ENCODE measurements around the gene ATN1.
"Not testable (repeated sequence)": the region's sequence is repeated elsewhere in the genome, so short reads cannot be mapped to it uniquely, and the experiment has no call there.

ATN1 gene, protein sequence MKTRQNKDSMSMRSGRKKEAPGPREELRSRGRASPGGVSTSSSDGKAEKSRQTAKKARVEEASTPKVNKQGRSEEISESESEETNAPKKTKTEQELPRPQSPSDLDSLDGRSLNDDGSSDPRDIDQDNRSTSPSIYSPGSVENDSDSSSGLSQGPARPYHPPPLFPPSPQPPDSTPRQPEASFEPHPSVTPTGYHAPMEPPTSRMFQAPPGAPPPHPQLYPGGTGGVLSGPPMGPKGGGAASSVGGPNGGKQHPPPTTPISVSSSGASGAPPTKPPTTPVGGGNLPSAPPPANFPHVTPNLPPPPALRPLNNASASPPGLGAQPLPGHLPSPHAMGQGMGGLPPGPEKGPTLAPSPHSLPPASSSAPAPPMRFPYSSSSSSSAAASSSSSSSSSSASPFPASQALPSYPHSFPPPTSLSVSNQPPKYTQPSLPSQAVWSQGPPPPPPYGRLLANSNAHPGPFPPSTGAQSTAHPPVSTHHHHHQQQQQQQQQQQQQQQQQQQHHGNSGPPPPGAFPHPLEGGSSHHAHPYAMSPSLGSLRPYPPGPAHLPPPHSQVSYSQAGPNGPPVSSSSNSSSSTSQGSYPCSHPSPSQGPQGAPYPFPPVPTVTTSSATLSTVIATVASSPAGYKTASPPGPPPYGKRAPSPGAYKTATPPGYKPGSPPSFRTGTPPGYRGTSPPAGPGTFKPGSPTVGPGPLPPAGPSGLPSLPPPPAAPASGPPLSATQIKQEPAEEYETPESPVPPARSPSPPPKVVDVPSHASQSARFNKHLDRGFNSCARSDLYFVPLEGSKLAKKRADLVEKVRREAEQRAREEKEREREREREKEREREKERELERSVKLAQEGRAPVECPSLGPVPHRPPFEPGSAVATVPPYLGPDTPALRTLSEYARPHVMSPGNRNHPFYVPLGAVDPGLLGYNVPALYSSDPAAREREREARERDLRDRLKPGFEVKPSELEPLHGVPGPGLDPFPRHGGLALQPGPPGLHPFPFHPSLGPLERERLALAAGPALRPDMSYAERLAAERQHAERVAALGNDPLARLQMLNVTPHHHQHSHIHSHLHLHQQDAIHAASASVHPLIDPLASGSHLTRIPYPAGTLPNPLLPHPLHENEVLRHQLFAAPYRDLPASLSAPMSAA (N-terminal part only)

GRCh38 chr12:6927379-6928021, at the start of gene ATN1:
ATN1 (plus strand) TSS chr12:6927959; CDS start chr12:6934002, 6,043 bp downstream.
- DNase-seq, result peak; percentile 85

- not testable (repeated sequence) for DNase-seq
Measured at GRCh38 chr12:6879824-6880223, 47.9 kb upstream of the ATN1 start.

GRCh38 chr12:6883252-6883651, 44.5 kb upstream of the ATN1 start:
- DNase-seq, result no peak

- DNase-seq, result no peak
Measured at GRCh38 chr12:6883683-6884082, 44.1 kb upstream of the ATN1 start.

GRCh38 chr12:6884539-6884938, 43.2 kb upstream of the ATN1 start:
- no peak for DNase-seq

DNA sequence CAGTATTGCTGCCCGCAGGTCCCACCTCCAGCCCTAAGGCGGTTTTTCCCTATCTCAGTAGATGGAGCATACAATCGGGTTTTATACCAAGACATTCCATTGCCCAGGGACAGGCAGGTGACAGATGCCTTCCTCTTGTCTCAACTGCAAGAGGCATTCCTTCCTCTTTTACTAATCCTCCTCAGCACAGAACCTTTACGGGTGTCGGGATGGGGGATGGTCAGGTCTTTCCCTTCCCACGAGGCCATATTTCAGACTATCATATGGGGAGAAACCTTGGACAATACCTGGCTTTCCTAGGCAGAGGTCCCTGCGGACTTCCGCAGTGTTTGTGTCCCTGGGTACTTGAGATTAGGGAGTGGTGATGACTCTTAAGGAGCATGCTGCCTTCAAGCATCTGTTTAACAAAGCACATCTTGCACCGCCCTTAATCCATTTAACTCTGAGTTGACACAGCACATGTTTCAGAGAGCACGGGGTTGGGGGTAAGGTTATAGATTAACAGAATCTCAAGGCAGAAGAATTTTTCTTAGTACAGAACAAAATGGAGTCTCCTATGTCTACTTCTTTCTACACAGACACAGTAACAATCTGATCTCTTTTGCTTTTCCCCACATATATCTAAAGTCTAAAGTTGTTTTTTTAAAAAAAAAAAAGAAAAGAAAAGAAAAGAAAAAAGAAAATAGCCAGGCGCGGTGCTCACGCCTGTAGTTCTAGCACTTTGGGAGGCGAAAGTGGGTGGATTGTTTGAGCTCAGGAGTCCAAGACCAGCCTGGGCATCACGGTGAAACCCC, 41.4 kb upstream of the ATN1 start:
- DNase-seq, result not testable (repeated sequence)

GRCh38 chr12:6887460-6887859, 40.3 kb upstream of the ATN1 start:
- no peak for DNase-seq

GRCh38 chr12:6888360-6888759, 39.4 kb upstream of the ATN1 start:
- DNase-seq, result no peak

DNA sequence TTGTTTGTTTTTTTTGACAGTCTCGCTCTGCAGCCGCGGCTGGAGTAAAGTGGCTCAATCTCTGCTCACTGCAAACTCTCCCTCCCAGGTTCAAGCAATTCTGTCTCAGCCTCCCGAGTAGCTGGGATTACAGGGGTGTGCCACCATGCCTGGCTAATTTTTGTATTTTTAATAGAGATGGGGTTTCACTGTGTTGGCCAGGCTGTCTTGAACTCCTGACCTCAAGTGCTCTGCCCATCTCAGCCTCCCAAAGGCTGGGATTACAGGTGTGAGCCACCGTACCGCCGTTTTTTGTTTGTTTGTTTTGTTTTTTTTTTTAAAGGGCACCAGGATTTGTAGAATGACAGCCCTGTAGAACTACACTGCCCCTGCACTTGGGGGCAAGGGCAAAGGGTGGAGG, 39.0 kb upstream of the ATN1 start:
- DNase-seq, result not testable (repeated sequence)

DNA sequence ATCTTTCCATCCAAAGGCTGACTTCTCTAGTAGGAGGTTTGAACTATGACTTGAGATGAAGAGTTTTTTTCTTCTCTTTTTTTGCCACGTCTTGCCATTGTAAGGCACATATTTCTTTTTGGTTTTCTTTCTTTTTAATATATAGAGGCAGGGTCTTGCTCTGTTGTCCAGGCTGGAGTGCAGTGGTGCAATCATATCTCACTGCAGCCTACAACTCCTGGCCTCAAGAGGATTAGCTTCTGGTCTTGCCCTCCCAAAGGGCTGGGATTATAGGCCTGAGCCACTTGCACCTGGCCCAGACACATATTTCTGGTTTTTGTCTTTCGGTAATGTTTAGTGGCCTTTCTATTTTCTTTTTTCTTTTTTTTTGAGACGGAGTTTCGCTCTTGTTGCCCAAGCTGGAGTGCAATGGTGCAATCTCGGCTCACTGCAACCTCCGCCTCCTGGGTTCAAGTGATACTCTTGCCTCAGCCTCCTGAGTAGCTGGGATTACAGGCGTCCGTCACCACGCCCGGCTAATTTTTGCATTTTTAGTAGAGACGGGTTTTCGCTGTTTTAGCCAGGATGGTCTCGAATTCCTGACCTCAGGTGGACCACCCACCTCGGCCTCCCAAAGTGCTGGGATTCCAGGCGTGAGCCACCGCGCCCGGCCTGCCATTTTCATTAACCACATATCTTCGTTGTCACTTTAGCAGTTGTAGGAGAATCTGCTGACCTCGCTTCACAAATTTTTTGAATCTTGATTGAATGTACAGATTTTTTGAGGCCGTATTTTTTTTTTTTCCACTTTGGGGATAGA, 37.8 kb upstream of the ATN1 start:
- not testable (repeated sequence) for DNase-seq

DNA sequence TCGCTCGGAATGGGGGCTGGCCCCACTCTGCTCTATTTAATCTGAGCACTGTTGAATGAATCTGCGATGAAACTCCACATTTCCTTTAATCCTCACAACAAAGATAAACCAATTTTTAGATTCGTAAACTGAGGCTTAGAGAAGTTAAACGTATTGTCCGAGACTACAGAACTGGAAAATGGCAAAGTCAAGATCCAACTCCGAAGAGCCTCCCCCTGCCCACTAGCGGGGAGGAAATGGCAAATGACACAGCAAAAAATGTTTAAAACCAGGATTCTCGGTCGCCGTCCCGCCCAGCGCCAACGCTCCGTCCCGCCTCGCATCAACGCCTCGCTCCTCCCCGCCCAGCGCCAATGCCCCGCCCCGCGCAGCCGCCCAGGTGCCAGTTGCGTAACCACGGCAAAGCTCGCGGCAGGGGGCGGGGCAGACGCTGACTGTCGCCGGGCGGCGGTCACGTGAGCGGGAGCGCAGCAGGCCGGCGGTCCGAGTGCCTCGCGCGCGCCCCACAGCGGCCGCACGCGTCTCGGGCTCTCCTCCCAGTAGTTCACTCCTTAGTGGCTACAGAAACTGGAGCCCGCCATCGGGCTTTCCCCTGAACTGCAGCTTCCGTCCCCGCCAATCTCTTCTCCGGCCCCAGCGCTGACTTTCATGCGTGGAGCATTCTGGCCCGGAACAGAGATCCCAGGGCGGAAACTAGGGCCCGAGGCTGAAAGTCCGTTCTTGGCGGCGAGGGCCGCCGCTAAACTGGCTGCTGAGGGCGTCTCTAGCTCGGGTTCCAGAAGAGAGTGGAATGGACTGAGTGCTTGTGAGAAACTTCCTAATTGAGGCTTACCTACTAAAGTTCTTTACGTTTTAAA, 36.7 kb upstream of the ATN1 start:
- DNase-seq, result peak; percentile 97

GRCh38 chr12:6891646-6892001, 36.1 kb upstream of the ATN1 start:
- no peak for DNase-seq

GRCh38 chr12:6892683-6893082, 35.1 kb upstream of the ATN1 start:
- not testable (repeated sequence) for DNase-seq

GRCh38 chr12:6894321-6894720, 33.4 kb upstream of the ATN1 start:
- DNase-seq, result no peak

GRCh38 chr12:6896846-6897435, 30.8 kb upstream of the ATN1 start:
- no peak for DNase-seq

GRCh38 chr12:6899427-6899826, 28.3 kb upstream of the ATN1 start:
- no peak for DNase-seq

- DNase-seq, result no peak
Measured at GRCh38 chr12:6899837-6900519, 27.8 kb upstream of the ATN1 start.

DNA sequence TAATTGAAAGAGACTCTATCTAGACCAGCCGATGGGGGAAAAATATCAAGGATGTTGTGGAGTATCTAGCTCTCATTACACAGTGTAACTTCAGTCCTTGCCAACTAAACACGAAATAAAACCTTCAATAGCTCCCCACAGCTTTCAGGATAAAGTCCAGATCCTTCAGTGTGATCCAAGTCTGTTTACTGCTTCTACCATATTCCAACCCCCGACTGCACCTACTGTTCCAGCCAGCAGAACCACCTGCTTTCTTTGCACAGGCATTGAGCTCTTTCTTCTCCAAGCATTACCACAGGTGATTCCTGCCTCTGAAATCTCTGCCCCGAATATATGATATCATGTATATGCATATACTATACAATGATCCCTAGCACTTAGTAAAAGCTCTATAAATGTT, 25.3 kb upstream of the ATN1 start:
- no peak for DNase-seq

GRCh38 chr12:6903722-6904121, 24.0 kb upstream of the ATN1 start:
- no peak for DNase-seq
